HEK293T (cell line): ENCODE measurements around the gene PKP3.

Experiments used
- CTCF ChIA-PET: fragments of 350-600 bp; formaldehyde crosslinking; extraction: SDS; loops from one replicate; lab custom pipeline; 2021; ENCODE audit warnings: antibody characterized with exemption, inconsistent platforms; lab: Yijun Ruan, JAX
- POLR2A ChIA-PET: fragments of 350-600 bp; formaldehyde crosslinking; extraction: SDS; loops from one replicate; lab custom pipeline; 2020; ENCODE audit warnings: antibody characterized with exemption, inconsistent platforms; lab: Yijun Ruan, JAX
- DNase-seq: peaks from one replicate; pipeline ENCODE4 v3.0.0; 2012; ENCODE audit warnings: mixed read lengths; ENCODE audit errors: extremely low spot score
- ARNT ChIP-seq: fragments of 450-650 bp; IDR thresholded peaks from 2 replicates; pipeline ENCODE4 v1.6.1; 2017; ENCODE audit warnings: mild to moderate bottlenecking
- BHLHE40 ChIP-seq: fragments of 450-650 bp; IDR thresholded peaks from 2 replicates; pipeline ENCODE4 v1.6.1; 2016; ENCODE audit warnings: mild to moderate bottlenecking, moderate library complexity, borderline replicate concordance
- CTBP1 ChIP-seq: fragments of 450-650 bp; IDR thresholded peaks from 2 replicates; pipeline ENCODE4 v1.6.1; 2016; ENCODE audit warnings: borderline replicate concordance
- ELF4 ChIP-seq: fragments of 450-650 bp; IDR thresholded peaks from 2 replicates; pipeline ENCODE4 v1.6.1; 2017; ENCODE audit warnings: antibody characterized with exemption
- FOXA1 ChIP-seq: fragments of 450-650 bp; IDR thresholded peaks from 2 replicates; pipeline ENCODE4 v1.6.1; 2016; ENCODE audit warnings: mild to moderate bottlenecking
- FOXK2 ChIP-seq: fragments of 450-650 bp; IDR thresholded peaks from 2 replicates; pipeline ENCODE4 v1.6.1; 2016; ENCODE audit warnings: mild to moderate bottlenecking
- FOXM1 ChIP-seq: fragments of 450-650 bp; IDR thresholded peaks from 2 replicates; pipeline ENCODE4 v1.6.1; 2017; ENCODE audit warnings: mild to moderate bottlenecking, borderline replicate concordance
- HDGF ChIP-seq: fragments of 450-650 bp; IDR thresholded peaks from 2 replicates; pipeline ENCODE4 v1.6.1; 2017; ENCODE audit warnings: antibody characterized with exemption, borderline replicate concordance
- L3MBTL2 ChIP-seq: fragments of 450-650 bp; conservative IDR thresholded peaks from 2 replicates; pipeline ENCODE4 v1.6.1; 2016; ENCODE audit warnings: mild to moderate bottlenecking
- LEF1 ChIP-seq: fragments of 450-650 bp; IDR thresholded peaks from 2 replicates; pipeline ENCODE4 v1.6.1; 2017; ENCODE audit warnings: mild to moderate bottlenecking, borderline replicate concordance
- NFRKB ChIP-seq: fragments of 450-650 bp; IDR thresholded peaks from 2 replicates; pipeline ENCODE4 v1.6.1; 2016; ENCODE audit warnings: mild to moderate bottlenecking, moderate library complexity
- SP1 ChIP-seq: fragments of 450-650 bp; IDR thresholded peaks from 2 replicates; pipeline ENCODE4 v1.6.1; 2017
- SUZ12 ChIP-seq: fragments of 450-650 bp; IDR thresholded peaks from 2 replicates; pipeline ENCODE4 v1.6.1; 2016; ENCODE audit warnings: mild to moderate bottlenecking
- TARDBP ChIP-seq: fragments of 450-650 bp; IDR thresholded peaks from 2 replicates; pipeline ENCODE4 v1.6.1; 2016
- ZNF384 ChIP-seq: fragments of 450-650 bp; IDR thresholded peaks from 2 replicates; pipeline ENCODE4 v1.6.1; 2016
- TF ChIP-seq, protein P1 (sequence below): fragments of 450-650 bp; IDR thresholded peaks from 2 replicates; pipeline ENCODE4 v1.6.1; 2016

The PKP3 gene

DNA sequence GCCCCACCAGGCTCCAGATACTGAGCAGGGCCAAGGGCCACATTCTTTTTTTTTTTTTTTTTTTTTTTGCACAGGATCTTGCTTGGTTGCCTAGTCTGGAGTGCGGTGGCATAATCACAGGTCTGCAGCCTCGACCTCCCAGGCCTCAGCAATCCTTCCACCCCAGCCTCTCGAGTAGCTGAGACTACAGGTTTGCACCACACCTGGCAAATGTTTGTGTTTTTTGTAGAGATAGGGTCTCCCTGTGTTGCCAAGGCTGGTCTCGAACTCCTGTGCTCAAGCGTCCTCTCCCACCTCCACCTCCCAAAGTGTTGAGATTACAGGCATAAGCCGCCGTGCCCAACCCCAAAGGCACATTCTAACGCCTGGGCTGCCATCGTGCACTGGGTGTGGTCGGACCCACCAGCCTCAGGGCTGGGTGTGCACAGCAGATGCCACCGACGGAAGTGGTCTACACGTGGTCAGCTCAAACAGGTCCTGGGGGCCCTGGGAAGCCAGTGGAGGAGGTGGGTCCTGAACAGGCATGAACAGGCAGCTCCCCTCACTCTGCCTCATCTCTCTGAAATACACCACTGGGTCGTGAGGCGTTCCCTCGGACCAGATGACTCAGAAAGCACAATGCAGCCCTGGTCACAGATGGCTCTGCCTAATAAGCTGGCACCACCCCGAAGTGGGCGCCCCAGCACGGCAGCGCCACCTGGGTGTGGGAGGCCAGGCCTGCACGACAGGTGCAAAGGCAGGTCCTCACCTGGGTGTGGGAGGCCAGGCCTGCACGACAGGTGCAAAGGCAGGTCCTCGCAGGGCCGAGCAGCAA is 29.9 kb upstream of the PKP3 start:
- ChIA-PET CTCF (no interaction called here), POLR2A (interaction anchor here (1.5 kb wide), 1 partner anchor 85 kb away, joined by 4 read pairs; no protein-coding TSS in a partner anchor)
- TF ChIP-seq, protein P1, sequence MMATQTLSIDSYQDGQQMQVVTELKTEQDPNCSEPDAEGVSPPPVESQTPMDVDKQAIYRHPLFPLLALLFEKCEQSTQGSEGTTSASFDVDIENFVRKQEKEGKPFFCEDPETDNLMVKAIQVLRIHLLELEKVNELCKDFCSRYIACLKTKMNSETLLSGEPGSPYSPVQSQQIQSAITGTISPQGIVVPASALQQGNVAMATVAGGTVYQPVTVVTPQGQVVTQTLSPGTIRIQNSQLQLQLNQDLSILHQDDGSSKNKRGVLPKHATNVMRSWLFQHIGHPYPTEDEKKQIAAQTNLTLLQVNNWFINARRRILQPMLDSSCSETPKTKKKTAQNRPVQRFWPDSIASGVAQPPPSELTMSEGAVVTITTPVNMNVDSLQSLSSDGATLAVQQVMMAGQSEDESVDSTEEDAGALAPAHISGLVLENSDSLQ = no peak
- TF ChIP-seq SUZ12 (no peak), NFRKB (no peak), L3MBTL2 (no peak), TARDBP (no peak), ARNT (no peak), CTBP1 (no peak), LEF1 (no peak), FOXM1 (no peak), FOXK2 (no peak), SP1 (no peak), ZNF384 (no peak)
- no peak for DNase-seq

DNA sequence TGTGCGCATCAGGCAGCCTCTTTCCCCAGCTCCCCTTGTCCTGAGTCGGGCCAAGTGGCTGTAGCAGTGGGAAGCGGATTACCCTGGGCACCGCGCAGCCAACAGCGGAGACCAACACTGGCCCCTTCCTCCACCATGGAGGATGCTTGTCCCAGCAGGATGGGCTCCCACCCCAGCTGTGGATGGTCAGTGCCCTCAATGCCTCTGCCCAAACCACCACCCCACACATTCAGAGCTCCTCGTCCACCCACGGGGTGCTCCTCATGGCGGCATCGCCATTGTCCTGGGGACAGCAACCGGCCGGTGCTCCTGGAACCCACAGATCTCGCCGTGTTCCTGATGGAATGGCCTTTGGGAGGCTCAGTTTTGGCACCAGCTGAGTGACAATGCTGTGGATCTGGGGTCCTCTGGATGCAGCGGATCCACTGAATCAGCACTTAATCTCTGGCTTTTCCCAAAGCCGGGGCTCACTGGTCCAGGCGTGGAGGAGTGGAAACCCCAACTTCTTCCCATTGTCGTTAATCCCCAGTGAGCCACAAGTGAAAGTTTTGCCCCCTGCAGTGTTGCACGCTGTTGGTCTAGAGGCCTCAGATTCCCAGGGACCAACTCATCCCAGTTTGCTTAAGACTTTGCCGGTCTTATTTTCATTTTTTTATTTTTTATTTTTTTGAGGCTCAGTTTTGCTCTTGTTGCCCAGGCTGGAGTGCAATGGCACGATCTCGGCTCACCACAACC is 28.9 kb upstream of the PKP3 start:
- CTCF ChIA-PET = no interaction called here
- POLR2A ChIA-PET = interaction anchor here (1.5 kb wide), 1 partner anchor 84 kb away, joined by 4 read pairs; no protein-coding TSS in a partner anchor

DNA sequence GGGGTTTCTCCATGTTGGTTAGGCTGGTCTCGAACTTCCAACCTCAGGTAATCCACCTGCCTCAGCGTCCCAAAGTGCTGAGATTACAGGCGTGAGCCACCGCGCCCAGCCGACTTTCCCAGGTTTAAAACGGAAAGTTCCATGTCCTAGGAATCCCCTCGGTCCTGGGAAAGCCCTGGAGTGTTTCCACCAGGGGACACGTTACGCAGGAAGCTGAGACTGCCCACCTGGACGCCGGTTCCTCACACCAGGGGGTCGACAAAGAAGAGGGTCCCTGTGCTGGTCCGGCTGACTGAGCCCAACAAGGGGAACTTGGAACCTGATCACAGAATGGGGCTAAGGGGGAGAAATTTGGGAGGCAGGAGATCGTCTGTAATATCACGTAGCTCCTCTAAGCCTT is 28.2 kb upstream of the PKP3 start:
- ChIA-PET CTCF (no interaction called here), POLR2A (no interaction called here)
- no peak for DNase-seq
- TF ChIP-seq BHLHE40 (no peak), SP1 (no peak), HDGF (no peak), ELF4 (no peak), LEF1 (no peak), FOXM1 (no peak), NFRKB (no peak), FOXK2 (no peak), TARDBP (no peak), CTBP1 (no peak)
- TF ChIP-seq, protein P1 = no peak

More for the DNA sequence above, 28.9 kb upstream of the PKP3 start:
- TF ChIP-seq ELF4 = no peak
- no peak for TF ChIP-seq SP1
- TF ChIP-seq ZNF384 = no peak
- no peak for TF ChIP-seq BHLHE40
- TF ChIP-seq L3MBTL2 = no peak
- TF ChIP-seq HDGF = no peak
- no peak for TF ChIP-seq LEF1
- TF ChIP-seq CTBP1 = no peak
- TF ChIP-seq FOXM1 = no peak
- TF ChIP-seq SUZ12 = no peak
- TF ChIP-seq, protein P1 = no peak
- TF ChIP-seq NFRKB = no peak
- TF ChIP-seq TARDBP = no peak
- no peak for DNase-seq

DNA sequence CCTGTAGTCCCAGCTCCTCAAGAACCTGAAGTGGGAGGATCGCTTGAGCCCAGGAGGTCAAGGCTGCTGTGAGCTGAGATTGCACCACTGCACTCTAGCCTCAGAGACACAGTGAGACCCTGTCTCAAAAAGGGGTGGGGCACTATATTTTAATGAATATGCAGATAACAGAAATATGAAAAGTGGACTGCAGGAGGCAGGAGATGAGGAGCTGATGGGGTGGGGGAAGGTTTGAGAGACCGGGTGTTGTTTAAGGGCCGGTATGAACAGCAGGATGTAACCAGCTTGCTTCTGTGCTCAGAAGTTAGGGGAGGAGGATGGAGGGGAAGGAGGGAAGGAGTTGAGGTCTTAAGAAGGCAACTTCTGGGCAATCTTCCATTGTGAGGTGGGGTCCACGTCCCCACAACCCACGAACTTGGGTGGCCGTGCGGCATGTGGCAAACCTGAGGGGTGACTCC is 26.0 kb upstream of the PKP3 start:
- CTCF ChIA-PET = no interaction called here
- POLR2A ChIA-PET = interaction anchor here (1.0 to 1.5 kb wide), 2 partner anchors 9 to 82 kb away, joined by 3 to 4 read pairs; partner anchors contain the start of gene PTDSS2
- DNase-seq = no peak
- TF ChIP-seq NFRKB = no peak
- TF ChIP-seq ZNF384 = no peak

DNA sequence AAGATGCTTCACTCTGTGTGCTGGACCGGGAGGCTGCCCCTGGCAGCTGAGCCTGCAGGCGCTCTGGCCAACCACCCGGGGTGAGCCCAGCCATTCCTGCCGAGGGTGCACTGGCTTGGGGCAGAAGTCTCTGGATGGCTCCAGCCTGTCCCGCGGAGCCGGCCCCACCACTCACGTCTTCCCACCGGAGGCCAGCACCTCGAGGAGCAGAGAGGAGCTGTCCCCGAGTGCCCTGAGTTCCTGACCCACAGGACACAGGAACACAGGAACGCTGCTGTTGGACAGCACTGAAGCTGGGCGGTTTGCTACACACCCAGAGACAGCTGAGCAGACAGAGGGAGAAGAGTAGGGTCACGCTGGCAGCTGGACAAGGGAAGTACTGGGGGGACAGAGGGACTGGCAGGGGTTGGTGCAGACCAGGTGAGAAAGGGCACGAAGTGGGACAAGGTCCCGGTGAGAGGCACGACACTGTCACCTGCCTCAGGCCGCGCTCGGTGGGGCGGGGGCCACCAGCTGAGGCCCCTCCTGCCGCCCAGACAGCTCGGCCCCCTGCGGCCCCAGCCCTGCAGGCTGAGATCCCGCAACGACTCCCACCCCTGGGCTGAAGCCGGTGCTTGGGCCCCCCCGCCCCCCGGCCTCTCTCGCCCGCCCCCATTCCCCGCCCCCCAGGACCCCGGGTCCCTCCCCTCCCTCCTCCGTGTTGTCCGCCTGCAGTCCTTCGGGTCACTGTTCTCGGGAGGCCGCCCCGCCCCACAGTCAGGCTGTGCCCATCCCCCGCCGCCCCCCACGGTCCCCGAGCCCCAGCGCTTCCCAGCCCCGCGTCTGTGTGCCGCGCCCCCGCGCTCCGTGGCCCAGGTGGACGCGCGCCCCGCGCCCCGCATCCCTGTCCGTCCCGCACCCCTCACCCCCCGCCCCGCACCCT is 25.3 kb upstream of the PKP3 start:
- POLR2A ChIA-PET = interaction anchor here (1.0 to 1.5 kb wide), 3 partner anchors 10 to 81 kb away, joined by 3 to 4 read pairs (median 3); partner anchors contain the start of gene PTDSS2
- DNase-seq = no peak
- TF ChIP-seq NFRKB (no peak), ZNF384 (no peak), CTBP1 (no peak), TARDBP (no peak), BHLHE40 (no peak), SUZ12 (no peak), ELF4 (no peak), FOXA1 (no peak), ARNT (no peak), L3MBTL2 (no peak), FOXM1 (no peak), LEF1 (no peak)
- TF ChIP-seq, protein P1 = no peak
- CTCF ChIA-PET = no interaction called here
